ENCODE measurements around the gene ZNF497. TPM values are rescaled to one million over a fixed set of nuclear protein-coding genes. Genes with fewer than 3 reads are reported as not detected.

Gene ZNF497
- total and polyA plus RNA-seq, 2 donors (not counting 1 experiment from before 2014, with no cell fraction given) = 1.6 to 2.7 TPM

GRCh38 chr19:58392945-58393724 lies 30.6 kb upstream of the ZNF497 start:
- Mint-ChIP-seq H3K4me3 (no peak overlapping the region), H3K27ac (no peak overlapping the region), H3K27me3 (no peaks in the 10 kb centered on the region), H3K4me1 (peaks cover 16% of the 10 kb centered on the region), H3K9me3 (ENCODE audit: insufficient read depth) (no peaks in the 10 kb centered on the region)
- Histone ChIP-seq H3K27ac (ENCODE audit: low read length in 2 of 2) (no peak overlapping the region), H3K79me2 (ENCODE audit: control insufficient read depth, insufficient read depth, low read length) (peaks cover 44% of the 10 kb centered on the region), H3K9ac (ENCODE audit: low read length) (no peak overlapping the region), H3K4me3 (ENCODE audit: control extremely low read depth in 1 of 5, extremely low read depth in 1 of 5, insufficient read depth in 1 of 5, low read depth in 2 of 5, low read length in 4 of 5) (no peak overlapping the region), H4K20me1 (ENCODE audit: control insufficient read depth, insufficient read depth, low read length, poor library complexity, severe bottlenecking) (peaks cover 58% of the 10 kb centered on the region), H3K27me3 (replicated peaks in 1 of 4; ENCODE audit: control extremely low read depth in 1 of 4, control insufficient read depth in 3 of 4, insufficient read depth in 4 of 4, low read length in 3 of 4) (peaks cover 0 to 23% (median 9%) of the 10 kb centered on the region in 4 experiments), H2AFZ (ENCODE audit: insufficient read depth, low read depth, low read length, poor library complexity, severe bottlenecking) (no peak overlapping the region), H3K4me1 (ENCODE audit: control insufficient read depth in 2 of 2, insufficient read depth in 2 of 2, low read length in 2 of 2) (peaks cover 6 to 11% of the 10 kb centered on the region in 2 donors), H3K9me3 (ENCODE audit: control extremely low read depth in 1 of 3, control insufficient read depth in 2 of 3, insufficient read depth in 1 of 3, low read length in 2 of 3) (peaks cover 0 to 12% (median 0%) of the 10 kb centered on the region in 3 donors), H3K4me2 (replicated peaks; ENCODE audit: low read depth, low read length, poor library complexity, severe bottlenecking) (no peak overlapping the region), H3K36me3 (replicated peaks in 1 of 2; ENCODE audit: control extremely low read depth in 1 of 2, control insufficient read depth in 1 of 2, extremely low read depth in 1 of 2, insufficient read depth in 2 of 2, low read length in 1 of 2) (peaks cover 5 to 49% of the 10 kb centered on the region in 2 experiments)
- TF ChIP-seq CTCF (IDR thresholded peaks at IDR 0.05) (no peak), EZH2 (IDR thresholded peaks at IDR 0.05; ENCODE audit: borderline replicate concordance, insufficient read depth, low read depth, low read length, poor library complexity, severe bottlenecking) (no peak)
- WGBS (ENCODE audit: insufficient coverage) = 91% methylated on average over 18 of the region's 26 CpGs
- peak; percentile 24 for DNase-seq
- intact Hi-C loops (cut with micrococcal nuclease) = no loop called here
- CTCF ChIA-PET = no interaction called here
- ATAC-seq (ENCODE audit: low read depth) = no peak
- POLR2A ChIA-PET = no interaction called here

DNA sequence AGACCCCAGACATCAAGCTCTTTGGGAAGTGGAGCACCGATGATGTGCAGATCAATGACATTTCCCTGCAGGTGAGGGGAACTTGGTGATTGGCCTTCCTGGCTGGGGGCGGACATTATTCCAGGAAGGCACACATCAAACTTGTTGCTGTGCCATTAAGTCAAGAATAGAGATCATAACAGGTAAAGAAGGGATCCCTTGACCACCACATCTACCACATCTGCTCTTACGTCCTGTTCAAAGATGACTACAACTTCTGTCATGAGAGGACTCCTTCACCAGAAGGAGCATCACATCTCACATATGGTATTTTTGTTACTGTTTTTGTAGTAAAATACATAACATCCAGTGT lies 25.6 kb upstream of the ZNF497 start:
- peak overlapping the region in 1 of 2 donors; percentile 94 for H3K27ac ChIP-seq (ENCODE audit: low read length in 2 of 2)
- peaks cover 49% of the 10 kb centered on the region for H4K20me1 ChIP-seq (ENCODE audit: control insufficient read depth, insufficient read depth, low read length, poor library complexity, severe bottlenecking)
- H3K36me3 ChIP-seq (replicated peaks in 1 of 2; ENCODE audit: control extremely low read depth in 1 of 2, control insufficient read depth in 1 of 2, extremely low read depth in 1 of 2, insufficient read depth in 2 of 2, low read length in 1 of 2) = peaks cover 5 to 30% of the 10 kb centered on the region in 2 experiments
- H3K9me3 ChIP-seq (ENCODE audit: control extremely low read depth in 1 of 3, control insufficient read depth in 2 of 3, insufficient read depth in 1 of 3, low read length in 2 of 3) = no peaks in the 10 kb centered on the region
- ATAC-seq (ENCODE audit: low read depth) = no peak
- peaks cover 22 to 27% of the 10 kb centered on the region in 2 donors for H3K4me1 ChIP-seq (ENCODE audit: control insufficient read depth in 2 of 2, insufficient read depth in 2 of 2, low read length in 2 of 2)
- Mint-ChIP-seq H3K4me3 (peak overlapping the region; percentile 97), H3K27ac (peak overlapping the region; percentile 17), H3K4me1 (peaks cover 40% of the 10 kb centered on the region), H3K27me3 (no peaks in the 10 kb centered on the region), H3K9me3 (ENCODE audit: insufficient read depth) (no peaks in the 10 kb centered on the region)
- H3K4me3 ChIP-seq (ENCODE audit: control extremely low read depth in 1 of 5, extremely low read depth in 1 of 5, insufficient read depth in 1 of 5, low read depth in 2 of 5, low read length in 4 of 5) = peak overlapping the region in 4 of 5 experiments; percentile 71 to 87 (median 74)
- CTCF ChIA-PET = no interaction called here
- TF ChIP-seq CTCF (IDR thresholded peaks at IDR 0.05) = no peak
- no peak for TF ChIP-seq EZH2 (IDR thresholded peaks at IDR 0.05; ENCODE audit: borderline replicate concordance, insufficient read depth, low read depth, low read length, poor library complexity, severe bottlenecking)
- H3K79me2 ChIP-seq (ENCODE audit: control insufficient read depth, insufficient read depth, low read length) = peaks cover 66% of the 10 kb centered on the region
- no peak for DNase-seq
- WGBS (ENCODE audit: insufficient coverage) = 100% methylated on average over 2 of the region's 3 CpGs
- no peak overlapping the region for H3K9ac ChIP-seq (ENCODE audit: low read length)
- peak overlapping the region; percentile 84 for H3K4me2 ChIP-seq (replicated peaks; ENCODE audit: low read depth, low read length, poor library complexity, severe bottlenecking)
- H2AFZ ChIP-seq (ENCODE audit: insufficient read depth, low read depth, low read length, poor library complexity, severe bottlenecking) = no peak overlapping the region
- intact Hi-C loops (cut with micrococcal nuclease) = no loop called here
- H3K27me3 ChIP-seq (replicated peaks in 1 of 4; ENCODE audit: control extremely low read depth in 1 of 4, control insufficient read depth in 3 of 4, insufficient read depth in 4 of 4, low read length in 3 of 4) = no peaks in the 10 kb centered on the region
- POLR2A ChIA-PET = interaction anchor here (2.9 kb wide), 1 partner anchor 25 kb away, joined by 18 read pairs; the partner anchor contains the start of gene ZNF497

Measured in B cell (primary cell).